GM18909 (cell line): Measurements from ENCODE around the gene TNFRSF4.

Experiments
- ATAC-seq: cut with Tn5 transposase; IDR thresholded peaks from one replicate; pipeline ENCODE4 v1.9.1; 2021; ENCODE audit warnings: mild to moderate bottlenecking; ENCODE audit not compliant: unreplicated experiment, poor library complexity

The TNFRSF4 gene

GRCh38 chr1:1245817-1246576 lies 32.0 kb upstream of the TNFRSF4 start:
- ATAC-seq = no peak

- ATAC-seq = no peak
Observed at GRCh38 chr1:1245178-1245816, 31.3 kb upstream of the TNFRSF4 start.

GRCh38 chr1:1244192-1244811 lies 30.3 kb upstream of the TNFRSF4 start:
- no peak for ATAC-seq

GRCh38 chr1:1243807-1244191 lies 29.8 kb upstream of the TNFRSF4 start:
- ATAC-seq = no peak

- ATAC-seq = no peak
Observed at GRCh38 chr1:1243266-1243660, 29.3 kb upstream of the TNFRSF4 start.

- no peak for ATAC-seq
Observed at GRCh38 chr1:1242461-1243265, 28.7 kb upstream of the TNFRSF4 start.

- no peak for ATAC-seq
Observed at GRCh38 chr1:1241588-1242219, 27.8 kb upstream of the TNFRSF4 start.

GRCh38 chr1:1240822-1241587 lies 27.1 kb upstream of the TNFRSF4 start:
- no peak for ATAC-seq

- no peak for ATAC-seq
Observed at GRCh38 chr1:1240348-1240732, 26.4 kb upstream of the TNFRSF4 start.

- ATAC-seq = no peak
Observed at GRCh38 chr1:1239614-1240347, 25.8 kb upstream of the TNFRSF4 start.

GRCh38 chr1:1239227-1239613 lies 25.3 kb upstream of the TNFRSF4 start:
- ATAC-seq = no peak

GRCh38 chr1:1238702-1239178 lies 24.8 kb upstream of the TNFRSF4 start:
- no peak for ATAC-seq

- ATAC-seq = no peak
Observed at GRCh38 chr1:1237874-1238701, 24.1 kb upstream of the TNFRSF4 start.

GRCh38 chr1:1236945-1237873 lies 23.3 kb upstream of the TNFRSF4 start:
- no peak for ATAC-seq

- ATAC-seq = no peak
Observed at GRCh38 chr1:1236176-1236763, 22.3 kb upstream of the TNFRSF4 start.

GRCh38 chr1:1235016-1235744 lies 21.2 kb upstream of the TNFRSF4 start:
- ATAC-seq = no peak
